ACC112 (cell line): Measurements from ENCODE around the gene TMEM140.
"Not testable (repeated sequence)": the region's sequence is repeated elsewhere in the genome, so short reads cannot be mapped to it uniquely, and the experiment has no call there.

Experiments used
- H2AFZ ChIP-seq: fragments of 200-600 bp; sonication (generic); one replicate; pipeline ENCODE4 v1.6.0; 2017; ENCODE audit warnings: antibody characterized with exemption, low read length; ENCODE audit not compliant: unreplicated experiment
- H3K27ac ChIP-seq: fragments of 200-600 bp; sonication (generic); 2 replicates; pipeline ENCODE4 v1.5.1; 2014; ENCODE audit warnings: low read depth, mild to moderate bottlenecking, antibody characterized with exemption, low read length, moderate library complexity
- H3K27me3 ChIP-seq: fragments of 200-600 bp; sonication (generic); 2 replicates; pipeline ENCODE4 v1.6.1; 2014; ENCODE audit warnings: mild to moderate bottlenecking, antibody characterized with exemption, low read length, moderate library complexity, mixed read lengths; ENCODE audit not compliant: insufficient read depth
- H3K36me3 ChIP-seq: fragments of 200-600 bp; sonication (generic); 2 replicates; pipeline ENCODE4 v1.6.1; 2016; ENCODE audit warnings: mild to moderate bottlenecking, antibody characterized with exemption, low read length, moderate library complexity, mixed read lengths; ENCODE audit not compliant: insufficient read depth
- H3K4me1 ChIP-seq: fragments of 200-600 bp; sonication (generic); one replicate; pipeline ENCODE4 v1.6.1; 2016; ENCODE audit warnings: low read length, mixed read lengths; ENCODE audit not compliant: insufficient read depth, unreplicated experiment, control insufficient read depth
- H3K4me3 ChIP-seq: fragments of 200-600 bp; sonication (generic); 2 replicates; pipeline ENCODE4 v1.5.1; 2014; ENCODE audit warnings: mild to moderate bottlenecking, low read depth, low read length
- H3K79me2 ChIP-seq: fragments of 200-600 bp; sonication (generic); one replicate; pipeline ENCODE4 v1.6.0; 2016; ENCODE audit warnings: low read length; ENCODE audit not compliant: control insufficient read depth, unreplicated experiment, insufficient read depth

The TMEM140 gene

GRCh38 chr7:135173916-135174315 is 26.0 kb downstream of the TMEM140 start:
- not testable (repeated sequence) for H2AFZ ChIP-seq, H3K36me3 ChIP-seq, H3K27me3 ChIP-seq, H3K4me3 ChIP-seq, H3K27ac ChIP-seq
- Histone ChIP-seq H3K79me2 (peaks cover 10% of the 10 kb centered on the region), H3K4me1 (peaks cover 14% of the 10 kb centered on the region)

- Histone ChIP-seq H3K4me3 (no peak overlapping the region), H3K27me3 (no peaks in the 10 kb centered on the region), H3K79me2 (peaks cover under 1% of the 10 kb centered on the region), H3K27ac (no peak overlapping the region), H2AFZ (no peak overlapping the region), H3K36me3 (0 out of 2 replicates have a peak, but pooled peaks cover 1% of the 10 kb centered on the region), H3K4me1 (peaks cover 8% of the 10 kb centered on the region)
Observed at GRCh38 chr7:135174941-135175340, 27.1 kb downstream of the TMEM140 start.

- H2AFZ ChIP-seq, result no peak overlapping the region
- no peak overlapping the region for H3K4me3 ChIP-seq
- 0 out of 2 replicates have a peak, but pooled peaks cover 9% of the 10 kb centered on the region for H3K36me3 ChIP-seq
- H3K27me3 ChIP-seq, result no peaks in the 10 kb centered on the region
- no peak overlapping the region for H3K27ac ChIP-seq
- H3K79me2 ChIP-seq, result no peaks in the 10 kb centered on the region
- H3K4me1 ChIP-seq, result peaks cover 8% of the 10 kb centered on the region
Observed at GRCh38 chr7:135175931-135176330, 28.1 kb downstream of the TMEM140 start.

GRCh38 chr7:135177028-135177696 is 29.3 kb downstream of the TMEM140 start:
- Histone ChIP-seq H3K36me3 (peaks cover 17% of the 10 kb centered on the region; the same call in 1 of the 2 replicates), H3K4me3 (no peak overlapping the region), H3K79me2 (no peaks in the 10 kb centered on the region), H2AFZ (no peak overlapping the region), H3K4me1 (no peaks in the 10 kb centered on the region), H3K27ac (no peak overlapping the region), H3K27me3 (no peaks in the 10 kb centered on the region)

- no peak overlapping the region for H2AFZ ChIP-seq
- H3K27ac ChIP-seq, result no peak overlapping the region
- H3K36me3 ChIP-seq, result peaks cover 29% of the 10 kb centered on the region; the same call in 1 of the 2 replicates
- no peaks in the 10 kb centered on the region for H3K27me3 ChIP-seq
- no peaks in the 10 kb centered on the region for H3K4me1 ChIP-seq
- no peaks in the 10 kb centered on the region for H3K79me2 ChIP-seq
- no peak overlapping the region for H3K4me3 ChIP-seq
Observed at GRCh38 chr7:135178364-135178763, 30.5 kb downstream of the TMEM140 start.

- Histone ChIP-seq H3K27me3 (no peaks in the 10 kb centered on the region), H3K4me3 (no peak overlapping the region), H3K4me1 (no peaks in the 10 kb centered on the region), H3K27ac (no peak overlapping the region), H3K79me2 (no peaks in the 10 kb centered on the region), H2AFZ (no peak overlapping the region), H3K36me3 (peaks cover 30% of the 10 kb centered on the region; the same call in 1 of the 2 replicates)
Observed at GRCh38 chr7:135179321-135179925, 31.6 kb downstream of the TMEM140 start.

GRCh38 chr7:135180122-135180521 is 32.2 kb downstream of the TMEM140 start:
- no peaks in the 10 kb centered on the region for H3K4me1 ChIP-seq
- peaks cover 31% of the 10 kb centered on the region; the same call in 1 of the 2 replicates for H3K36me3 ChIP-seq
- H2AFZ ChIP-seq, result no peak overlapping the region
- no peak overlapping the region for H3K4me3 ChIP-seq
- no peaks in the 10 kb centered on the region for H3K27me3 ChIP-seq
- H3K79me2 ChIP-seq, result no peaks in the 10 kb centered on the region
- H3K27ac ChIP-seq, result no peak overlapping the region

GRCh38 chr7:135181261-135181928 is 33.5 kb downstream of the TMEM140 start:
- H2AFZ ChIP-seq, result no peak overlapping the region
- no peaks in the 10 kb centered on the region for H3K4me1 ChIP-seq
- H3K4me3 ChIP-seq, result no peak overlapping the region
- peaks cover 33% of the 10 kb centered on the region; the same call in 1 of the 2 replicates for H3K36me3 ChIP-seq
- no peak overlapping the region for H3K27ac ChIP-seq
- no peaks in the 10 kb centered on the region for H3K27me3 ChIP-seq
- no peaks in the 10 kb centered on the region for H3K79me2 ChIP-seq

GRCh38 chr7:135181929-135182678 is 34.2 kb downstream of the TMEM140 start:
- Histone ChIP-seq H3K36me3 (peaks cover 33% of the 10 kb centered on the region; the same call in 1 of the 2 replicates), H3K79me2 (no peaks in the 10 kb centered on the region), H3K4me1 (no peaks in the 10 kb centered on the region), H3K4me3 (no peak overlapping the region), H2AFZ (no peak overlapping the region), H3K27ac (no peak overlapping the region), H3K27me3 (no peaks in the 10 kb centered on the region)

- H2AFZ ChIP-seq, result no peak overlapping the region
- H3K4me1 ChIP-seq, result no peaks in the 10 kb centered on the region
- H3K4me3 ChIP-seq, result no peak overlapping the region
- H3K27ac ChIP-seq, result no peak overlapping the region
- H3K27me3 ChIP-seq, result no peaks in the 10 kb centered on the region
- no peaks in the 10 kb centered on the region for H3K79me2 ChIP-seq
- H3K36me3 ChIP-seq, result peaks cover 33% of the 10 kb centered on the region; the same call in 1 of the 2 replicates
Observed at GRCh38 chr7:135183478-135183877, 35.6 kb downstream of the TMEM140 start.
